Measurements from ENCODE around the gene EVA1C. TPM values are rescaled to one million over a fixed set of nuclear protein-coding genes. Genes with fewer than 3 reads are reported as not detected.
"Not testable (repeated sequence)": the region's sequence is repeated elsewhere in the genome, so short reads cannot be mapped to it uniquely, and the experiment has no call there.

EVA1C gene
- total RNA-seq, 2 donors from 2014 or later: 45.7 to 48.6 TPM

GRCh38 chr21:32492376-32492775 is 79.9 kb downstream of the EVA1C start:
- peaks cover 7% of the 10 kb centered on the region for H3K4me1 ChIP-seq (replicated peaks)
- no peaks in the 10 kb centered on the region for H3K36me3 ChIP-seq
- H3K4me3 ChIP-seq: no peak overlapping the region
- intact Hi-C loops (cut with DNase I): loop anchor here (10.0 kb wide), 1 partner anchor 72 kb away; no protein-coding TSS in a partner anchor
- WGBS: 77% methylated on average over 3 of the region's 3 CpGs
- H3K27me3 ChIP-seq (replicated peaks; ENCODE audit: insufficient read depth): no peaks in the 10 kb centered on the region
- no peak for DNase-seq (ENCODE audit: low spot score)
- TF ChIP-seq CTCF (IDR thresholded peaks at IDR 0.05) (no peak), POLR2A (IDR thresholded peaks at IDR 0.05) (no peak), POLR2AphosphoS5 (IDR thresholded peaks at IDR 0.05) (no peak)
- peak overlapping the region; percentile 77 to 90 for H3K27ac ChIP-seq
- H3K9me3 ChIP-seq: no peaks in the 10 kb centered on the region

GRCh38 chr21:32494934-32495709 is 82.6 kb downstream of the EVA1C start:
- peak; percentile 58 for DNase-seq (ENCODE audit: low spot score)
- peaks cover 14% of the 10 kb centered on the region for H3K4me1 ChIP-seq (replicated peaks)
- intact Hi-C loops (cut with DNase I): loop anchor here (5.0 to 10.0 kb wide), 2 partner anchors 38 to 70 kb away; no protein-coding TSS in a partner anchor
- H3K27me3 ChIP-seq (replicated peaks; ENCODE audit: insufficient read depth): no peaks in the 10 kb centered on the region
- TF ChIP-seq CTCF (IDR thresholded peaks at IDR 0.05) (no peak), POLR2A (IDR thresholded peaks at IDR 0.05) (no peak), POLR2AphosphoS5 (IDR thresholded peaks at IDR 0.05) (peak; percentile 82)
- no peak overlapping the region for H3K4me3 ChIP-seq
- peak overlapping the region; percentile 77 to 90 for H3K27ac ChIP-seq
- H3K9me3 ChIP-seq: no peaks in the 10 kb centered on the region
- no peaks in the 10 kb centered on the region for H3K36me3 ChIP-seq
- 27% methylated on average over 10 of the region's 10 CpGs for WGBS

- Histone ChIP-seq H3K27me3 (replicated peaks; ENCODE audit: insufficient read depth) (no peaks in the 10 kb centered on the region), H3K9me3 (no peaks in the 10 kb centered on the region), H3K36me3 (no peaks in the 10 kb centered on the region), H3K27ac (peak overlapping the region; percentile 77 to 90), H3K4me1 (replicated peaks) (peaks cover 14% of the 10 kb centered on the region), H3K4me3 (no peak overlapping the region)
- DNase-seq (ENCODE audit: low spot score): no peak
- WGBS: 56% methylated on average over 6 of the region's 6 CpGs
- no peak for TF ChIP-seq POLR2AphosphoS5 (IDR thresholded peaks at IDR 0.05)
- no peak for TF ChIP-seq CTCF (IDR thresholded peaks at IDR 0.05)
- no peak for TF ChIP-seq POLR2A (IDR thresholded peaks at IDR 0.05)
- intact Hi-C loops (cut with DNase I): loop anchor here (2.0 to 10.0 kb wide), 3 partner anchors 39 to 84 kb away; partner anchors contain the start of gene EVA1C
Observed at GRCh38 chr21:32496568-32496967, 84.1 kb downstream of the EVA1C start.

GRCh38 chr21:32499249-32500055 is 86.9 kb downstream of the EVA1C start:
- WGBS: 31% methylated on average over 14 of the region's 14 CpGs
- no peak overlapping the region for H3K4me3 ChIP-seq
- no peaks in the 10 kb centered on the region for H3K27me3 ChIP-seq (replicated peaks; ENCODE audit: insufficient read depth)
- intact Hi-C loops (cut with DNase I): loop anchor here (5.0 to 10.0 kb wide), 2 partner anchors 42 to 65 kb away; no protein-coding TSS in a partner anchor
- peaks cover 14% of the 10 kb centered on the region for H3K4me1 ChIP-seq (replicated peaks)
- no peak for DNase-seq (ENCODE audit: low spot score)
- H3K27ac ChIP-seq: peak overlapping the region; percentile 77 to 90
- no peaks in the 10 kb centered on the region for H3K9me3 ChIP-seq
- peak; percentile 37 for TF ChIP-seq POLR2AphosphoS5 (IDR thresholded peaks at IDR 0.05)
- TF ChIP-seq POLR2A (IDR thresholded peaks at IDR 0.05): no peak
- peak in 2 of 4 experiments; percentile 16 to 20 for TF ChIP-seq CTCF (IDR thresholded peaks at IDR 0.05)
- H3K36me3 ChIP-seq: peaks cover 0 to 3% of the 10 kb centered on the region in 2 donors

GRCh38 chr21:32503641-32504040 is 91.1 kb downstream of the EVA1C start:
- H3K4me3 ChIP-seq; H3K27me3 ChIP-seq (replicated peaks; ENCODE audit: insufficient read depth); DNase-seq (ENCODE audit: low spot score); H3K4me1 ChIP-seq (replicated peaks); H3K36me3 ChIP-seq; H3K9me3 ChIP-seq; H3K27ac ChIP-seq; intact Hi-C loops (cut with DNase I): not testable (repeated sequence)
- 96% methylated on average over 7 of the region's 7 CpGs for WGBS

GRCh38 chr21:32505767-32506166 is 93.3 kb downstream of the EVA1C start:
- intact Hi-C loops (cut with DNase I): not testable (repeated sequence)

GRCh38 chr21:32506411-32506965 is 94.0 kb downstream of the EVA1C start:
- WGBS: 92% methylated on average over 7 of the region's 7 CpGs
- intact Hi-C loops (cut with DNase I): not testable (repeated sequence)

More at GRCh38 chr21:32505767-32506166, 93.3 kb downstream of the EVA1C start:
- H3K4me3 ChIP-seq; H3K4me1 ChIP-seq (replicated peaks); DNase-seq (ENCODE audit: low spot score); H3K27ac ChIP-seq; H3K9me3 ChIP-seq; H3K36me3 ChIP-seq; H3K27me3 ChIP-seq (replicated peaks; ENCODE audit: insufficient read depth): not testable (repeated sequence)
- WGBS: 96% methylated on average over 3 of the region's 3 CpGs

More at GRCh38 chr21:32506411-32506965, 94.0 kb downstream of the EVA1C start:
- not testable (repeated sequence) for H3K9me3 ChIP-seq; DNase-seq (ENCODE audit: low spot score); H3K36me3 ChIP-seq; H3K27ac ChIP-seq; H3K4me1 ChIP-seq (replicated peaks); H3K4me3 ChIP-seq; H3K27me3 ChIP-seq (replicated peaks; ENCODE audit: insufficient read depth)
